ENCODE measurements around the gene JDP2. TPM values are rescaled to one million over a fixed set of nuclear protein-coding genes. Genes with fewer than 3 reads are reported as not detected.

Gene JDP2
- total RNA-seq, 4 donors from 2014 or later, result 42.7 to 118 (median 96.9) TPM

- TF ChIP-seq CTCF (IDR thresholded peaks at IDR 0.05; ENCODE audit: low read depth), result no peak
Measured at GRCh38 chr14:75401361-75401760, 26.5 kb upstream of the JDP2 start.

GRCh38 chr14:75402867-75403413, 24.9 kb upstream of the JDP2 start:
- no peak for TF ChIP-seq CTCF (IDR thresholded peaks at IDR 0.05; ENCODE audit: low read depth)

GRCh38 chr14:75404847-75405246, 23.0 kb upstream of the JDP2 start:
- TF ChIP-seq CTCF (IDR thresholded peaks at IDR 0.05; ENCODE audit: low read depth), result no peak

- no peak for TF ChIP-seq CTCF (IDR thresholded peaks at IDR 0.05; ENCODE audit: low read depth)
Measured at GRCh38 chr14:75406102-75406501, 21.7 kb upstream of the JDP2 start.

- no peak for TF ChIP-seq CTCF (IDR thresholded peaks at IDR 0.05; ENCODE audit: low read depth)
Measured at GRCh38 chr14:75406856-75407255, 21.0 kb upstream of the JDP2 start.

GRCh38 chr14:75409316-75410205, 18.3 kb upstream of the JDP2 start:
- TF ChIP-seq CTCF (IDR thresholded peaks at IDR 0.05; ENCODE audit: low read depth), result no peak

GRCh38 chr14:75411214-75411540, 16.6 kb upstream of the JDP2 start:
- no peak for TF ChIP-seq CTCF (IDR thresholded peaks at IDR 0.05; ENCODE audit: low read depth)
